Hepatocyte (in vitro differentiated cells): ENCODE measurements around the gene ZNF44.

Experiments used
- CTCF ChIP-seq: fragments of 200-600 bp; sonication (generic); IDR thresholded peaks from 2 replicates; pipeline ENCODE4 v1.5.1; 2016; ENCODE audit warnings: antibody characterized with exemption, mild to moderate bottlenecking; ENCODE audit not compliant: poor library complexity
- EZH2 ChIP-seq: fragments of 200-600 bp; sonication (generic); IDR thresholded peaks from 2 replicates; pipeline ENCODE4 v1.6.1; 2016; ENCODE audit warnings: antibody characterized with exemption, mild to moderate bottlenecking, borderline replicate concordance
- EZH2phosphoT487 ChIP-seq: fragments of 200-600 bp; sonication (generic); IDR thresholded peaks from one replicate; pipeline ENCODE4 v1.6.1; 2018; ENCODE audit warnings: antibody characterized with exemption, mild to moderate bottlenecking, low read depth, moderate library complexity; ENCODE audit not compliant: unreplicated experiment, severe bottlenecking

GRCh38 chr19:12255372-12255771, 39.3 kb downstream of the ZNF44 start:
- TF ChIP-seq EZH2phosphoT487: no peak
- no peak for TF ChIP-seq EZH2
- no peak for TF ChIP-seq CTCF
